Measurements from ENCODE around the gene GAP43. TPM values are rescaled to one million over a fixed set of nuclear protein-coding genes. Genes with fewer than 3 reads are reported as not detected.

GAP43 gene
- total RNA-seq, 1 donor from 2014 or later: not detected

- Histone ChIP-seq H3K36me3 (no peaks in the 10 kb centered on the region), H3K27me3 (peaks cover 3% of the 10 kb centered on the region), H3K27ac (no peak overlapping the region), H3K4me3 (no peak overlapping the region), H3K4me1 (no peaks in the 10 kb centered on the region), H3K9me3 (no peaks in the 10 kb centered on the region)
- ATAC-seq (no peak), DNase-seq (no peak)
- intact Hi-C loops (cut with DNase I): no loop called here
- no peak for TF ChIP-seq CTCF (IDR thresholded peaks at IDR 0.05)
These were observed 50.6 kb downstream of the GAP43 start for GRCh38 chr3:115673881-115674280.

GRCh38 chr3:115676336-115676735 is 53.0 kb downstream of the GAP43 start:
- H3K27ac ChIP-seq: no peak overlapping the region
- no peak for TF ChIP-seq CTCF (IDR thresholded peaks at IDR 0.05)
- peaks cover 16% of the 10 kb centered on the region for H3K27me3 ChIP-seq
- no peaks in the 10 kb centered on the region for H3K36me3 ChIP-seq
- H3K4me1 ChIP-seq: no peaks in the 10 kb centered on the region
- intact Hi-C loops (cut with DNase I): no loop called here
- no peaks in the 10 kb centered on the region for H3K9me3 ChIP-seq
- ATAC-seq: no peak
- no peak for DNase-seq
- no peak overlapping the region for H3K4me3 ChIP-seq

- no peaks in the 10 kb centered on the region for H3K36me3 ChIP-seq
- no peak for ATAC-seq
- TF ChIP-seq CTCF (IDR thresholded peaks at IDR 0.05): no peak
- H3K27ac ChIP-seq: no peak overlapping the region
- no peak for DNase-seq
- intact Hi-C loops (cut with DNase I): no loop called here
- peaks cover 12% of the 10 kb centered on the region for H3K27me3 ChIP-seq
- H3K4me1 ChIP-seq: no peaks in the 10 kb centered on the region
- no peaks in the 10 kb centered on the region for H3K9me3 ChIP-seq
- no peak overlapping the region for H3K4me3 ChIP-seq
These were observed 57.6 kb downstream of the GAP43 start for GRCh38 chr3:115680803-115681345.

GRCh38 chr3:115681736-115682135 is 58.4 kb downstream of the GAP43 start:
- intact Hi-C loops (cut with DNase I): no loop called here
- H3K27ac ChIP-seq: no peak overlapping the region
- DNase-seq (no peak), ATAC-seq (no peak)
- no peak overlapping the region for H3K4me3 ChIP-seq
- H3K9me3 ChIP-seq: no peaks in the 10 kb centered on the region
- H3K4me1 ChIP-seq: no peaks in the 10 kb centered on the region
- H3K27me3 ChIP-seq: peaks cover 12% of the 10 kb centered on the region
- TF ChIP-seq CTCF (IDR thresholded peaks at IDR 0.05): no peak
- H3K36me3 ChIP-seq: no peaks in the 10 kb centered on the region

- DNase-seq: no peak
These were observed 60.0 kb downstream of the GAP43 start for GRCh38 chr3:115683305-115683704.

More at GRCh38 chr3:115683305-115683704, 60.0 kb downstream of the GAP43 start:
- peaks cover 12% of the 10 kb centered on the region for H3K27me3 ChIP-seq
- H3K9me3 ChIP-seq: no peaks in the 10 kb centered on the region
- H3K36me3 ChIP-seq: no peaks in the 10 kb centered on the region
- no peak for TF ChIP-seq CTCF (IDR thresholded peaks at IDR 0.05)
- no peak overlapping the region for H3K4me3 ChIP-seq
- no peak overlapping the region for H3K27ac ChIP-seq
- no peak for ATAC-seq
- intact Hi-C loops (cut with DNase I): no loop called here
- H3K4me1 ChIP-seq: no peaks in the 10 kb centered on the region
